IPS-NIHi11 (cell line): ENCODE measurements around the gene CFAP69.

ENCODE experiments used
- DNase-seq: peaks from one replicate; pipeline ENCODE4 v3.0.0; 2012; ENCODE audit warnings: mixed read lengths, low spot score

CFAP69 gene

GRCh38 chr7:90244909-90245851, at the start of gene CFAP69:
TSS of gene CFAP69 (plus strand) at chr7:90245174. CDS start at chr7:90245425, 251 bp downstream.
- DNase-seq = peak; percentile 93

GRCh38 chr7:90201500-90202195, 43.3 kb upstream of the CFAP69 start:
- no peak for DNase-seq

GRCh38 chr7:90207956-90208355, 37.0 kb upstream of the CFAP69 start:
- no peak for DNase-seq

- no peak for DNase-seq
Measured at GRCh38 chr7:90209776-90210175, 35.2 kb upstream of the CFAP69 start.

GRCh38 chr7:90210475-90210874, 34.5 kb upstream of the CFAP69 start:
- no peak for DNase-seq

GRCh38 chr7:90210981-90211380, 34.0 kb upstream of the CFAP69 start:
- DNase-seq = no peak

- peak; percentile 91 for DNase-seq
Measured at GRCh38 chr7:90211391-90212148, 33.4 kb upstream of the CFAP69 start, which contains the start of gene STEAP2. TSS of gene STEAP2 (plus strand) at chr7:90211740. CDS start at chr7:90225083, 13,343 bp downstream.

- no peak for DNase-seq
Measured at GRCh38 chr7:90212149-90212495, 32.9 kb upstream of the CFAP69 start.

- DNase-seq = no peak
Measured at GRCh38 chr7:90213521-90213920, 31.5 kb upstream of the CFAP69 start.

GRCh38 chr7:90216080-90216674, 28.8 kb upstream of the CFAP69 start:
- DNase-seq = no peak

- DNase-seq = no peak
Measured at GRCh38 chr7:90216771-90217170, 28.2 kb upstream of the CFAP69 start.

GRCh38 chr7:90222390-90222789, 22.6 kb upstream of the CFAP69 start:
- no peak for DNase-seq

GRCh38 chr7:90222811-90223725, 21.9 kb upstream of the CFAP69 start:
- DNase-seq = no peak

- DNase-seq = no peak
Measured at GRCh38 chr7:90224195-90224594, 20.8 kb upstream of the CFAP69 start.

GRCh38 chr7:90225181-90225580, 19.8 kb upstream of the CFAP69 start:
- no peak for DNase-seq

- no peak for DNase-seq
Measured at GRCh38 chr7:90225601-90226000, 19.4 kb upstream of the CFAP69 start.

- DNase-seq = no peak
Measured at GRCh38 chr7:90227259-90227658, 17.7 kb upstream of the CFAP69 start.

- no peak for DNase-seq
Measured at GRCh38 chr7:90229682-90230081, 15.3 kb upstream of the CFAP69 start.

- DNase-seq = no peak
Measured at GRCh38 chr7:90230834-90231233, 14.1 kb upstream of the CFAP69 start.

GRCh38 chr7:90231304-90231703, 13.7 kb upstream of the CFAP69 start:
- no peak for DNase-seq

- DNase-seq = no peak
Measured at GRCh38 chr7:90232430-90232829, 12.5 kb upstream of the CFAP69 start.
